Measurements from ENCODE around the gene TSPAN5.

Gene TSPAN5

DNA sequence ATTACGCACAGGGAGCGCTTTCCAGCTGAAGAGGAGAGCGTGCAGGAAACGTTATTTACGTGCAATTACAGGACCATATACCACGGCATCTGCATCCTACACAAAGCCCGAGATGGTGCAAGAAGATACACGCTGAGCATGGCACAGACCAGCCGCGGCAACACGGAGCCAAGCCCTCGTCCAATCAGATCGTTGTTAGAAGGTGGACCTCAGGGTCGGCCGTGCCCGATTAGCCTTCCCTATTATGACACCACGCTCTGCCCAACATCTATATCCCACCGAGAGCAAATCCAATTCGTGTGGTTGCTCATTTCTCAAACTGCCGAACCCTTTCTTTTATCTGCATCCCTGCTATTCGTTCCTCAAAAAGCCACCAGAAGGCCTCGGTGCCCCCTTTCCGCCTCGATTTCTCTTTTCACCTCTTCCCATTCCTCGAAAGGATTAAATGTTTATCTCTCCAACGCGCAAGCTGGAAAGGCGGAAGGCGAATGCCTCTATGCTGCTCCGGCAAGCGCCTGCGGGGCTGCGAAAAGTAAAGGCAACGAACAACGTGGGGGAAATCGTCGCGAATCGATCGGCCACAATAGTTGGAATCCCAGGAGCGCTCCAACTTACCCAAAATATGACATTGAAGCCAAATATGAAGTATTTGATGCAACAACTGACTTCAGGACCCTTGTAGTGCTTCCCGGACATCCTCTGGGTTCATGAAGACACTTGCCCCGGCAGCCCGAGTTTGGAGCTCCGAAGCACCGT is 702 bp downstream of the TSPAN5 start:
- DNase-seq (ENCODE audit: extremely low read depth, low read depth) = no peak
- H3K4me3 ChIP-seq (replicated peaks; ENCODE audit: low read depth, low read length) = peak overlapping the region; percentile 83
- TF ChIP-seq, protein P1, sequence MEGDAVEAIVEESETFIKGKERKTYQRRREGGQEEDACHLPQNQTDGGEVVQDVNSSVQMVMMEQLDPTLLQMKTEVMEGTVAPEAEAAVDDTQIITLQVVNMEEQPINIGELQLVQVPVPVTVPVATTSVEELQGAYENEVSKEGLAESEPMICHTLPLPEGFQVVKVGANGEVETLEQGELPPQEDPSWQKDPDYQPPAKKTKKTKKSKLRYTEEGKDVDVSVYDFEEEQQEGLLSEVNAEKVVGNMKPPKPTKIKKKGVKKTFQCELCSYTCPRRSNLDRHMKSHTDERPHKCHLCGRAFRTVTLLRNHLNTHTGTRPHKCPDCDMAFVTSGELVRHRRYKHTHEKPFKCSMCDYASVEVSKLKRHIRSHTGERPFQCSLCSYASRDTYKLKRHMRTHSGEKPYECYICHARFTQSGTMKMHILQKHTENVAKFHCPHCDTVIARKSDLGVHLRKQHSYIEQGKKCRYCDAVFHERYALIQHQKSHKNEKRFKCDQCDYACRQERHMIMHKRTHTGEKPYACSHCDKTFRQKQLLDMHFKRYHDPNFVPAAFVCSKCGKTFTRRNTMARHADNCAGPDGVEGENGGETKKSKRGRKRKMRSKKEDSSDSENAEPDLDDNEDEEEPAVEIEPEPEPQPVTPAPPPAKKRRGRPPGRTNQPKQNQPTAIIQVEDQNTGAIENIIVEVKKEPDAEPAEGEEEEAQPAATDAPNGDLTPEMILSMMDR (IDR thresholded peaks at IDR 0.05; ENCODE audit: low read depth, low read length, missing control alignments) = no peak

DNA sequence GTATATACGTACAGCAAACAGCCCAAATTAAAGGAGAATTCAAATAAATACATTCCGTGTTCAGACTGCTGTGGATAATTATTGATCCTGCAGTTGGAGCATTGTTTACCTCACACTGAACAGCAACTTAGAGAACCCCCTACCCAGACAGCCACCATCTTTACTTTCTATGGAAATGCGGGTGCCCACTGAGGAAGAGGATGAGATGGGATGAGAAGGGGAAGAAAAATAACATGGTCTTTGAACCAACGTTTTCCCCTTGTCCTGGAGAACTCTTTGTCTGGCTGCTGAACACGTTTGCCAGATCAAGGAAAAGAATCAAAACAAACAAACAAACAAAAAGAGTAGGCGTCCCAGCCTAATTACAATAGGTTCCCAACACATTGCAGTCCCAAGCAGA is 1.5 kb downstream of the TSPAN5 start:
- no peak for DNase-seq (ENCODE audit: extremely low read depth, low read depth)
- H3K4me3 ChIP-seq (replicated peaks; ENCODE audit: low read depth, low read length) = peak overlapping the region; percentile 83
- TF ChIP-seq, protein P1 (IDR thresholded peaks at IDR 0.05; ENCODE audit: low read depth, low read length, missing control alignments) = no peak

DNA sequence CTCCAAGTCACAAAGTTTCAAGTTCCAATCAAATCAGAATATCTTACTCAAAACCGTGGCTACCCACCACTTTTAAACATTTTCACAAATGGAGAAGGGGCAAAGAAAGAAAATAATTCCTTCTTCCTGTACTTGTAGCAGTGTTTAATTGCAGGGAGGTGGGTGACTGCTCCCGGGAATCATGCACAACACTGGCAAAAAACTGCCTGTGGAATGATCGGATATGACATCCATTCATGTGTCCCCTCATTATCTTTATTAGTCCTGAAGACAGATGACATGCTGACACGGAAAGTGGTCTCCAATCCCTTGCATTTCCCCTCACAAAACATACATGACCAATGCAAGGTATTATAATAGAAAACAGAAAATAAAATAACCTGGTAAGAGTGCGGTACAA is 2.0 kb downstream of the TSPAN5 start:
- H3K4me3 ChIP-seq (replicated peaks; ENCODE audit: low read depth, low read length) = peak overlapping the region; percentile 83
- no peak for DNase-seq (ENCODE audit: extremely low read depth, low read depth)
- TF ChIP-seq, protein P1 (IDR thresholded peaks at IDR 0.05; ENCODE audit: low read depth, low read length, missing control alignments) = no peak

DNA sequence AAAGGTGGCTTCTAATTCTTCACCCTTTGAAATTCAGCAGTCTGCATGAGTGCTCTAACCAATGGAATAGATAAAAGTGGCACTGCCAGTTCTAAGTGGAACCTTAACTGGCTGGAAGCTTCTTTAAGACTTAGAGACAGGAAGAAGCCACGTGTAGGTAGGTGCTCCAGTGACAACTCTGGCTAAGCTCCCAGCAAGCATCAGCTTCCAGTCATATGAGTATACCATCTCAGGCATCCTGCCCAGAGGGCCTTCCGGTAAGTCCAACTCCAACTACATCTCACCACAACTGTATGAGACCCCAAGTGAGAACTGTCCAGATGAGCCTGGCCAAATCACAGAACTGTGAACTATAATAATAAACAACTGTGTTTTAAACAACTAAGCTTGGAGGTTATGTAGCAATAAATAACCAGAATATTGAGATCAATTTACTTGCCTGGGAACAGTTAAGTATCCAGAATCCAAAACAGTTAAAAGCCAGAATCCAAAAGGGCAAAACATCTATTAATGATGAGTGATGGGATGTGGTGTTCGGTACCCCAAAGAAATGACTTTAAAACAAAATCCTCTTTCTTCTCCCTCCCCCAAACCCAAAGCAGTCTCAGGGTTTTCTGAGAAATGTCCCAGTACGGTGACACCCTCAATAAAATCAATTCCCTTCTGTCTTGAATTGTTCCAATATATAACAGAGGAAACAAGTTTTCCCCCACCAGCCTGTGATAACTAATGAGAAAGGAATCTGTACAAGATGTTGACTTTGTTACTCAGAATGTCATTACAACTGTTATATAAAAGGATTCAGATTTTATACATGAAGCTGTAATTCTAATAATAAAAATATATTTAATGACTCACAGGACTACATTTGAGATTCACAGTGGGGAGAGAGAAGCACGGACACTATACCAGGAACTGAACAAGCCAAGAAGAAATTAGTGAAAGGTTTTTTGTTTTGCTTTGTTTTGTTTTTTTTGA is 4.2 kb downstream of the TSPAN5 start:
- peak; percentile 97 for DNase-seq (ENCODE audit: extremely low read depth, low read depth)

DNA sequence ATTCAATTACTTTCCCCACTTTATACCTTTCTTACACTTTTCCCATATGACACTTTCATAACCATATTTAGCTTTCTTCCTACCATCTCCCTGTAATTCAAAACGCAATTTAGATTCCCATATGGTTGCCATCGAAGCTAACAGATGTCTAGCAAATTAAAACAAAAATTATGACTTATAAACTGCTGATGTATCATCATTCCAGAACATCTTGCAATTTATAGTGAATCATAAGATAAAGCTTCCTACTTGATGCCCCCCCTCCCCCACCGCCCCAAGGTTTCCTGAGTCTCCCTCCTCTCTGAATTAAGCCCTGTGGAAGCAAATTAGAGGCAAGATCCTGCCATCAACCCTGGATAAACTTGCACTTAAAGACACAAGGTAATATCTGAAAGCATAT is 5.4 kb downstream of the TSPAN5 start:
- H3K4me3 ChIP-seq (replicated peaks; ENCODE audit: low read depth, low read length) = no peak overlapping the region; the same call in 1 of the 2 replicates
- no peak for DNase-seq (ENCODE audit: extremely low read depth, low read depth)
- TF ChIP-seq, protein P1 (IDR thresholded peaks at IDR 0.05; ENCODE audit: low read depth, low read length, missing control alignments) = no peak

More for the DNA sequence above, 4.2 kb downstream of the TSPAN5 start:
- H3K4me3 ChIP-seq (replicated peaks; ENCODE audit: low read depth, low read length) = peak overlapping the region; percentile 83
- TF ChIP-seq, protein P1 (IDR thresholded peaks at IDR 0.05; ENCODE audit: low read depth, low read length, missing control alignments) = no peak

DNA sequence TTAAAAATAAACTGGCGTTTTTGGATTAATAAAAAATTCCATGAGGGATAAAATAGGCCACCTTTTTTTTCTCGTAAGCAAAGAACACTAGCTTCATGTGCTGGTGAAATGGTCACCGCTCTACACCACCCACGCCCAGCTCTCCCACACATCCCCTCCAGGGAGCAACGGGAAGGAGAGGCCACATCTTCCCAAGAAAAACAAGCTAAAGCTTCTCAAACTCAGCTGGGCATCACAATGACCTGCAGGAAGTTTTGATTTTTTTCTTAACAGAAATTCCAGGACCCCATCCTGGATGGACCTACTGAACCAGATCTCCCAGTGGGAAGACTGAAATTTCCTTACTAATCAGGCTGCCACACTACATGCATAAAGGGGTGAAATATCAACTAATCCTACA is 9.8 kb downstream of the TSPAN5 start:
- DNase-seq (ENCODE audit: extremely low read depth, low read depth) = no peak
- TF ChIP-seq, protein P1 (IDR thresholded peaks at IDR 0.05; ENCODE audit: low read depth, low read length, missing control alignments) = no peak
- 0 out of 2 replicates have a peak overlapping the region, but pooled peaks have one; percentile 2 for H3K4me3 ChIP-seq (replicated peaks; ENCODE audit: low read depth, low read length)
